B cell (primary cell): ENCODE measurements around the gene ITFG1. TPM values are rescaled to one million over a fixed set of nuclear protein-coding genes. Genes with fewer than 3 reads are reported as not detected.
"Not testable (repeated sequence)": the region's sequence is repeated elsewhere in the genome, so short reads cannot be mapped to it uniquely, and the experiment has no call there.

Experiments
- ATAC-seq: fragments of 200-7000 bp; cut with Tn5 transposase; one replicate; pipeline ENCODE4 v1.10.0; 2021; ENCODE audit warnings: low read depth, mild to moderate bottlenecking, moderate number of reproducible peaks, moderate library complexity
- CTCF ChIA-PET: fragments of 350-600 bp; sonication (Branson Sonifier 250); formaldehyde crosslinking; loops from one replicate; lab custom pipeline; 2021; ENCODE audit warnings: antibody characterized with exemption, inconsistent platforms; lab: Charles Lee
- POLR2A ChIA-PET: fragments of 350-600 bp; sonication (Branson Sonifier 250); formaldehyde crosslinking; loops from one replicate; lab custom pipeline; 2021; ENCODE audit warnings: antibody characterized with exemption; lab: Charles Lee
- DNase-seq: peaks from one replicate; pipeline ENCODE4 v3.0.0; 2013
- H2AFZ ChIP-seq: 2 replicates; pipeline ENCODE4 v1.6.1; 2012; ENCODE audit warnings: mild to moderate bottlenecking, low read depth, low read length; ENCODE audit not compliant: insufficient read depth, poor library complexity, severe bottlenecking
- H3K27ac ChIP-seq, 2 donors: 1 replicate in 1 of 2; 2 replicates in 1 of 2; pipeline ENCODE4 v1.5.1; 2012 to 2013; ENCODE audit warnings: low read length in 2 of 2, mild to moderate bottlenecking in 2 of 2, moderate library complexity in 1 of 2
- H3K27me3 ChIP-seq, 4 experiments: fragments of 200-600 bp in 1 of 4; sonication (generic) in 1 of 4; replicated peaks in 1 of 4; 1 replicate in 2 of 4; 2 replicates in 2 of 4; pipeline versions ENCODE4 v1.6.1 to v1.7.0; 2013 to 2016; ENCODE audit warnings: low read length in 3 of 4, mild to moderate bottlenecking in 2 of 4, mixed read lengths in 1 of 4, moderate library complexity in 1 of 4; ENCODE audit not compliant: insufficient read depth in 4 of 4, control insufficient read depth in 3 of 4; ENCODE audit errors: control extremely low read depth in 1 of 4
- H3K36me3 ChIP-seq, 2 experiments: replicated peaks in 1 of 2; 1 replicate in 1 of 2; 2 replicates in 1 of 2; pipeline versions ENCODE4 v1.6.1 to v1.7.1; 2013; ENCODE audit warnings: low read length in 1 of 2; ENCODE audit not compliant: insufficient read depth in 2 of 2, control insufficient read depth in 1 of 2; ENCODE audit errors: control extremely low read depth in 1 of 2, extremely low read depth in 1 of 2
- H3K4me1 ChIP-seq, 2 donors: fragments of 200-600 bp in 1 of 2; sonication (generic) in 1 of 2; 1 replicate in 1 of 2; 2 replicates in 1 of 2; pipeline versions ENCODE4 v1.5.1 to v1.6.1; 2013 to 2017; ENCODE audit warnings: low read length in 2 of 2; ENCODE audit not compliant: control insufficient read depth in 2 of 2, insufficient read depth in 2 of 2
- H3K4me2 ChIP-seq: replicated peaks from 2 replicates; pipeline ENCODE3; 2012; ENCODE audit warnings: mild to moderate bottlenecking, low read depth, low read length; ENCODE audit not compliant: poor library complexity, severe bottlenecking
- H3K4me3 ChIP-seq, 5 experiments: fragments of 200-600 bp in 1 of 5; sonication (generic) in 1 of 5; 1 replicate in 3 of 5; 2 replicates in 2 of 5; pipeline versions ENCODE4 v1.5.1 to v1.7.0; 2011 to 2016; ENCODE audit warnings: low read length in 4 of 5, mild to moderate bottlenecking in 4 of 5, low read depth in 2 of 5, control low read depth in 1 of 5, moderate library complexity in 1 of 5; ENCODE audit not compliant: insufficient read depth in 1 of 5; ENCODE audit errors: control extremely low read depth in 1 of 5, extremely low read depth in 1 of 5
- H3K79me2 ChIP-seq: fragments of 200-600 bp; sonication (generic); one replicate; pipeline ENCODE4 v1.6.0; 2016; ENCODE audit warnings: low read length; ENCODE audit not compliant: control insufficient read depth, insufficient read depth
- H3K9ac ChIP-seq: fragments of 200-600 bp; sonication (generic); 2 replicates; pipeline ENCODE4 v1.6.1; 2017; ENCODE audit warnings: mild to moderate bottlenecking, low read length, moderate library complexity
- H3K9me3 ChIP-seq, 3 donors: one replicate each; pipeline versions ENCODE4 v1.6.1 to v1.7.1; 2013; ENCODE audit warnings: low read length in 2 of 3; ENCODE audit not compliant: control insufficient read depth in 2 of 3, insufficient read depth in 1 of 3; ENCODE audit errors: control extremely low read depth in 1 of 3
- H4K20me1 ChIP-seq: 2 replicates; pipeline ENCODE4 v1.6.0; 2012; ENCODE audit warnings: mild to moderate bottlenecking, low read length; ENCODE audit not compliant: insufficient read depth, control insufficient read depth, poor library complexity, severe bottlenecking
- H3K27ac Mint-ChIP-seq: one replicate; pipeline ENCODE4 v1.8.0; 2021; ENCODE audit warnings: mixed read lengths
- H3K27me3 Mint-ChIP-seq: one replicate; pipeline ENCODE4 v1.8.0; 2021; ENCODE audit warnings: mixed read lengths
- H3K4me1 Mint-ChIP-seq: one replicate; pipeline ENCODE4 v1.8.0; 2021; ENCODE audit warnings: mixed read lengths
- H3K4me3 Mint-ChIP-seq: one replicate; pipeline ENCODE4 v1.8.0; 2021; ENCODE audit warnings: mixed read lengths
- H3K9me3 Mint-ChIP-seq: one replicate; pipeline ENCODE4 v1.8.0; 2022; ENCODE audit warnings: mixed read lengths; ENCODE audit not compliant: insufficient read depth
- CTCF ChIP-seq: fragments of 200-600 bp; IDR thresholded peaks from one replicate; pipeline ENCODE4 v1.8.0; 2022; ENCODE audit warnings: antibody characterized with exemption, mild to moderate bottlenecking
- EZH2 ChIP-seq: IDR thresholded peaks from 2 replicates; pipeline ENCODE4 v1.6.1; 2012; ENCODE audit warnings: borderline replicate concordance, low read depth, mild to moderate bottlenecking, moderate library complexity, low read length; ENCODE audit not compliant: insufficient read depth, poor library complexity, severe bottlenecking
- WGBS: methylation state at CpG from one replicate; pipeline ENCODE4 v1.1.5; 2013; ENCODE audit warnings: missing lambda C conversion rate; ENCODE audit not compliant: insufficient coverage; 5-methylcytosine and 5-hydroxymethylcytosine counted together
- intact Hi-C: fragments of 100-400 bp; cut with micrococcal nuclease; formaldehyde crosslinking; loops from one replicate; pipeline ENCODE4 v1.10.0; 2022
- polyA plus RNA-seq: library from polyadenylated mRNA; depleted of rRNA; stranded (reverse); fragments of >200 nt; gene quantifications from 2 replicates; pipeline ENCODE4 v1.2.3, GENCODE V29; 2012
- total RNA-seq, 2 donors: library from RNA; stranded (reverse); fragments of 120-200 nt in 1 of 2; gene quantifications; 1 replicate in 1 of 2; 2 replicates in 1 of 2; pipeline versions ENCODE4 v1.2.3 to v1.2.4, GENCODE V29; 2013 to 2022

The ITFG1 gene
- total and polyA plus RNA-seq, 2 donors (not counting 1 experiment from before 2014, with no cell fraction given): 9.7 to 40.4 TPM

- POLR2A ChIA-PET: interaction anchor here (1.1 kb wide), 1 partner anchor 9 kb away, joined by 10 read pairs; no protein-coding TSS in a partner anchor
- Mint-ChIP-seq H3K27me3 (no peaks in the 10 kb centered on the region), H3K4me3 (no peak overlapping the region), H3K9me3 (no peaks in the 10 kb centered on the region), H3K27ac (no peak overlapping the region), H3K4me1 (peaks cover 38% of the 10 kb centered on the region)
- Histone ChIP-seq H3K27me3 (no peaks in the 10 kb centered on the region), H3K79me2 (peaks cover 78% of the 10 kb centered on the region), H2AFZ (no peak overlapping the region), H3K9me3 (no peaks in the 10 kb centered on the region), H3K4me2 (no peak overlapping the region), H3K4me1 (peaks cover 4 to 7% of the 10 kb centered on the region in 2 donors), H3K4me3 (no peak overlapping the region), H3K36me3 (peaks cover 0 to 6% of the 10 kb centered on the region in 2 experiments), H4K20me1 (peaks cover 10% of the 10 kb centered on the region), H3K27ac (no peak overlapping the region), H3K9ac (no peak overlapping the region)
- WGBS: no CpG with 5 or more reads among the region's 3 CpGs
- ATAC-seq: no peak
- intact Hi-C loops: no loop called here
- TF ChIP-seq CTCF (no peak), EZH2 (no peak)
- CTCF ChIA-PET: interaction anchor here (1.3 kb wide), 1 partner anchor 12 kb away, joined by 5 read pairs; the partner anchor contains the start of genes ITFG1 and PHKB
- no peak for DNase-seq
These were observed 12.9 kb upstream of the ITFG1 start for GRCh38 chr16:47473792-47474191.

GRCh38 chr16:47473004-47473403 is 12.1 kb upstream of the ITFG1 start:
- H3K27ac Mint-ChIP-seq, H3K4me3 Mint-ChIP-seq, H3K4me1 ChIP-seq, CTCF ChIA-PET, H3K27me3 Mint-ChIP-seq, H3K9me3 ChIP-seq, H2AFZ ChIP-seq, H3K4me2 ChIP-seq, intact Hi-C loops, DNase-seq, H3K27ac ChIP-seq, POLR2A ChIA-PET, H3K27me3 ChIP-seq, ATAC-seq, H3K9me3 Mint-ChIP-seq, H3K36me3 ChIP-seq, H3K4me3 ChIP-seq, H3K9ac ChIP-seq: not testable (repeated sequence)
- H4K20me1 ChIP-seq: peaks cover 13% of the 10 kb centered on the region
- peaks cover 78% of the 10 kb centered on the region for H3K79me2 ChIP-seq
- H3K4me1 Mint-ChIP-seq: peaks cover 39% of the 10 kb centered on the region
- WGBS: no CpG with 5 or more reads among the region's 2 CpGs
